Measurements from ENCODE around the gene CHRM5.

The CHRM5 gene

DNA sequence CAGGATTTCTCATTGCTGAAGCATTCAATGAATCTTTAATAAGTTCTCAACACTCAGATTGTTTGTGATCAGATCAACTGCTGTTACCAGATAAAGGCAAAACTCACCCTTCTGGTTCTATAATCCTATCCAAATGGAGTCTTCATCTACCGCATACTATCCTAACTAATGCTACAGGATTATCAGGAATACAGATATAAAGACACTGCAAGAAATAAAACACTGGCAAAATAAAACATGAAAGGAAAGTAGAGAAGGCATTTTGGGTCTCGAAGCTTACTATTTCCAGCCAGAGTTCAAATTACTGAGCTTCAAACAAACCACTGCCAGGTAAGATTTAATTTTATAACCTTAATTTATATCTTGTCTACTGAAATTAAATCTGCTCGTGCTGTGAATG lies 524 bp downstream of the CHRM5 start:
- TF ChIP-seq, protein P1, sequence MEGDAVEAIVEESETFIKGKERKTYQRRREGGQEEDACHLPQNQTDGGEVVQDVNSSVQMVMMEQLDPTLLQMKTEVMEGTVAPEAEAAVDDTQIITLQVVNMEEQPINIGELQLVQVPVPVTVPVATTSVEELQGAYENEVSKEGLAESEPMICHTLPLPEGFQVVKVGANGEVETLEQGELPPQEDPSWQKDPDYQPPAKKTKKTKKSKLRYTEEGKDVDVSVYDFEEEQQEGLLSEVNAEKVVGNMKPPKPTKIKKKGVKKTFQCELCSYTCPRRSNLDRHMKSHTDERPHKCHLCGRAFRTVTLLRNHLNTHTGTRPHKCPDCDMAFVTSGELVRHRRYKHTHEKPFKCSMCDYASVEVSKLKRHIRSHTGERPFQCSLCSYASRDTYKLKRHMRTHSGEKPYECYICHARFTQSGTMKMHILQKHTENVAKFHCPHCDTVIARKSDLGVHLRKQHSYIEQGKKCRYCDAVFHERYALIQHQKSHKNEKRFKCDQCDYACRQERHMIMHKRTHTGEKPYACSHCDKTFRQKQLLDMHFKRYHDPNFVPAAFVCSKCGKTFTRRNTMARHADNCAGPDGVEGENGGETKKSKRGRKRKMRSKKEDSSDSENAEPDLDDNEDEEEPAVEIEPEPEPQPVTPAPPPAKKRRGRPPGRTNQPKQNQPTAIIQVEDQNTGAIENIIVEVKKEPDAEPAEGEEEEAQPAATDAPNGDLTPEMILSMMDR (IDR thresholded peaks at IDR 0.05; ENCODE audit: low read depth, low read length): no peak
- H3K4me3 ChIP-seq (ENCODE audit: low read depth, low read length): no peak overlapping the region

DNA sequence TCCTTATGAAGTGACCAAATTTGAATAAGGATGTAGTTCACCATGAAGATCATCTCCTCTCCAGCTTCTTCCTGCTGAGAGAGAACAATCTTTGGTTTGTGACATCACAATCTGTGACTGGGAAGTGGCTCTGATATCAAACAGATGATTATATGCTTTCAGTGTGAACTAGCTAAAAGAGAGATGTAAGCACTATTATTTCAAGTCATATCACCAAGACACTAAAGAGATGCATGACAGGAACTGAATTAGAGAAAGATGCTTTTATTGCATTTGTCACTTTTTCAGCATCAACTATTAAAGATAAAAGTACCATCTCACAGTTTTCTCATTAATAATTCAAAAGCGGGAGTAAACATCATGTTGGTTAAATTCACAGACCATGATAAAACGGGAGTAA lies 3.5 kb downstream of the CHRM5 start:
- TF ChIP-seq, protein P1 (IDR thresholded peaks at IDR 0.05; ENCODE audit: low read depth, low read length): no peak
- H3K4me3 ChIP-seq (ENCODE audit: low read depth, low read length): no peak overlapping the region

DNA sequence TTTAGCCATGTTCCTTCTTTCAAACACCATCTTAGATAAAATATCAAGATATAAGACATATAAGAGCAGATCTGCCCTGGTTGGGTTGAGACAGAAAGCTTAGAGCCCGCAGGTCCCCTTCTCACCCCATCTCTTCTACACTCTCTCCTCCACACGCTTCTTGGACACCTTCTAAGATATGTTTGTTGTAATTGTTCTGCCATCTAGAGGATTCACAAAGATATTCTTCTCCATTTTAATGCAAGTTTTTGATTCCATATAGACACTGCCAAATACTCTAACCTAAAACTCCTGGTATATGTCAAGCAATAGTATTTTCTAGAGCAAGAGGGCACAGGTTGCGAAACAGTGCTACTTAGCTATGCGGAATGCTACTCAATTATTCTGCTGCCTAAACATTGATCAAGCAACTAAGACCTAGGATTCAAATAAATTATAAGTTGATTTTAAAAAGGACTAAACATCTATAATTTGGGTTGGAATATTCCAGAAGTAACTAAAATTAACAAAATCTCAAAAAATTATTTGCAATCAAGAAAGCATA lies 6.8 kb downstream of the CHRM5 start:
- TF ChIP-seq, protein P1 (IDR thresholded peaks at IDR 0.05; ENCODE audit: low read depth, low read length): no peak
- no peak overlapping the region for H3K4me3 ChIP-seq (ENCODE audit: low read depth, low read length)

DNA sequence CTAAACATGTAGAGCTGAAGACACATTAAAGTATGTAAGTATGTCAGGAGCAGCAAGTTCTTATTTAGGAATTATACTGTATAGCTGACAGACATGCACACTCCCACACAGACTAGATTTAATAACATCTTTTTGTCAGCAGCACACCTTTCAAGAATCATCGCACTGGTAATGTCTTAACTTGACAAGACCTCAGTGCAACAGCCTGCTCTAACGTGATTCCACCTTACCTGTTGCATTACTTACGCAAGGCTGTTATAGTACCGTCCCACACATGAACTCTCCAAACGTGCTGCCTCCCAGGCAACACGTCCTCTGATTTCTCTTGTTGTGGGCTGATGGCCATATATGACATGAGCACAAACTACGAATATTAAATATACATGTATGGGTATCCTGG lies 11.9 kb downstream of the CHRM5 start:
- no peak overlapping the region for H3K4me3 ChIP-seq (ENCODE audit: low read depth, low read length)
- TF ChIP-seq, protein P1 (IDR thresholded peaks at IDR 0.05; ENCODE audit: low read depth, low read length): no peak

DNA sequence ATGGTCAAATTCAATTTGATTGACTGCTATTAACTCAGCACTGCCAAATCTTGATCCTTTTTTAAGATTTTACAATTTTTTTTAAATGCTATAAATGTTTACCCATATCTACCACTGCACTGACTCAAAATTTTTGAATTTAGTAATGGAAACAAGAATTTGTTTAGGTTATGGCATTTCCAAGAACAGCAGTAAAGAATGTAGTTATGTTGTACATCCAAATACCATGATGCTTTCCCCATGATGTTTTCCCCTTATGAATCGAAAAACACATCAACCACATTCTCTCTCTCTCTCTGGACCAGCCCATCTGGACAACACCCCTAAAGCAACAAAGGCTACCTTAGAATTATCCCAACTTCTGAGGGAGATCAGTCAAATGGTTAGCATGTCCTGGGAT lies 14.2 kb downstream of the CHRM5 start:
- TF ChIP-seq, protein P1 (IDR thresholded peaks at IDR 0.05; ENCODE audit: low read depth, low read length): no peak
- H3K4me3 ChIP-seq (ENCODE audit: low read depth, low read length): no peak overlapping the region

DNA sequence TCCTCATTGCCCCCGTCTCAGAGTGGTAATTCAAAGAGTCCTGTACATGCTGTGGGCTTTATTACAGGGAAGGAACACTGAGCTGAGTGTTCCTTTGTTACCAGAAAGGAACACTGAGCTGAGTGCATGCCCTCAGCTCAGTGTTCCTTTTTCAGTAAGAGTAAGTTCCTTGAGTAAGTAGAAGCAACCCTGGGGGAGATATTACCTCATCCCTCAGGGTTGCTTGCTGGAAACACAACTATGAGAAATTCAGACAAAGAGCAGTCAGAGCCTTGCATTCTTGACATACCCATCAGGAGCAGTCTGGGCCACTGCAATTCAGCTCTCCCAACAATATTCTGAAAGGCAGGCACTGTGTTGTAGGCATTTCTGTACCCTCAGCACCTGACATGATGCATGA lies 17.0 kb downstream of the CHRM5 start:
- H3K4me3 ChIP-seq (ENCODE audit: low read depth, low read length): no peak overlapping the region
- TF ChIP-seq, protein P1 (IDR thresholded peaks at IDR 0.05; ENCODE audit: low read depth, low read length): no peak

DNA sequence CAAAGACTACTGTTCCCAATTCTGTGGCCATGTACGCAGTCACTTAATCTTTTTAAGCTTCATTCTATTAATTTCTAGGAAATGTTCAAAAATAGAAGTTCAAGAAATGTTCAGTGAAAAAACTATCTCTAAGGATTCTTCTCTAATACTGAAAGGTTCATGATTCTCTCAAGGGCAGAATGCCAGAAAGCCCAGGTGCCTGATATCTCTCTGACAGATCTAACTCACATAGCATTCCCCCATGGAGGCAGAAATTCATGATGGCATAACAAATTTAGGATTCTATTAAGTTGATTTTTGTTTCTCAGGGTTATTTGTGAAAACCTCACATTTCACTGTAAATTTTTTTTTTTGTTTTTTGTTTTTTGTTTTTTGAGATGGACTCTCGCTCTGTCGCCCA lies 17.5 kb downstream of the CHRM5 start:
- no peak overlapping the region for H3K4me3 ChIP-seq (ENCODE audit: low read depth, low read length)
- TF ChIP-seq, protein P1 (IDR thresholded peaks at IDR 0.05; ENCODE audit: low read depth, low read length): no peak
